NCI-H187 (cell line): Measurements from ENCODE around the gene SHISA2.
"Not testable (repeated sequence)": the region's sequence is repeated elsewhere in the genome, so short reads cannot be mapped to it uniquely, and the experiment has no call there.

Experiments used
- DNase-seq, 2 experiments: peaks; one replicate each; lab custom pipeline; 2025; lab: John Stamatoyannopoulos, UW

SHISA2 gene

GRCh38 chr13:26051657-26052311, at the start of gene SHISA2:
TSS of gene SHISA2 (minus strand) at chr13:26052016. CDS start at chr13:26050975, 1,041 bp downstream.
- no peak for DNase-seq

GRCh38 chr13:26095846-26096610, 44.2 kb upstream of the SHISA2 start:
- DNase-seq: no peak

GRCh38 chr13:26095338-26095737, 43.5 kb upstream of the SHISA2 start:
- DNase-seq: no peak

- DNase-seq: not testable (repeated sequence)
Observed at GRCh38 chr13:26076821-26077220, 25.0 kb upstream of the SHISA2 start.

GRCh38 chr13:26075498-26075897, 23.7 kb upstream of the SHISA2 start:
- no peak for DNase-seq

GRCh38 chr13:26074706-26075105, 22.9 kb upstream of the SHISA2 start:
- no peak for DNase-seq

GRCh38 chr13:26072335-26072734, 20.5 kb upstream of the SHISA2 start:
- not testable (repeated sequence) for DNase-seq

GRCh38 chr13:26071691-26072090, 19.9 kb upstream of the SHISA2 start:
- no peak for DNase-seq

- not testable (repeated sequence) for DNase-seq
Observed at GRCh38 chr13:26069642-26070041, 17.8 kb upstream of the SHISA2 start.

- DNase-seq: not testable (repeated sequence)
Observed at GRCh38 chr13:26068372-26068771, 16.6 kb upstream of the SHISA2 start.

- DNase-seq: no peak
Observed at GRCh38 chr13:26067601-26068000, 15.8 kb upstream of the SHISA2 start.

GRCh38 chr13:26066492-26066891, 14.7 kb upstream of the SHISA2 start:
- DNase-seq: not testable (repeated sequence)

GRCh38 chr13:26062853-26063444, 11.1 kb upstream of the SHISA2 start:
- no peak for DNase-seq

- DNase-seq: no peak
Observed at GRCh38 chr13:26061947-26062346, 10.1 kb upstream of the SHISA2 start.

- DNase-seq: no peak
Observed at GRCh38 chr13:26061256-26061655, 9.4 kb upstream of the SHISA2 start.

- DNase-seq: no peak
Observed at GRCh38 chr13:26060357-26060756, 8.5 kb upstream of the SHISA2 start.

- no peak for DNase-seq
Observed at GRCh38 chr13:26058704-26059103, 6.9 kb upstream of the SHISA2 start.

GRCh38 chr13:26054896-26055295, 3.1 kb upstream of the SHISA2 start:
- DNase-seq: no peak

GRCh38 chr13:26053418-26053980, 1.7 kb upstream of the SHISA2 start:
- DNase-seq: no peak

GRCh38 chr13:26052337-26052736, 521 bp upstream of the SHISA2 start:
- no peak for DNase-seq

- DNase-seq: no peak
Observed at GRCh38 chr13:26051231-26051656, 572 bp downstream of the SHISA2 start.

GRCh38 chr13:26050568-26051230, 1.1 kb downstream of the SHISA2 start:
- DNase-seq: no peak
